Measurements from ENCODE around the gene BBS2. TPM values are rescaled to one million over a fixed set of nuclear protein-coding genes. Genes with fewer than 3 reads are reported as not detected.

Gene BBS2
- total RNA-seq, 1 experiment from 2014 or later = 24.0 TPM

DNA sequence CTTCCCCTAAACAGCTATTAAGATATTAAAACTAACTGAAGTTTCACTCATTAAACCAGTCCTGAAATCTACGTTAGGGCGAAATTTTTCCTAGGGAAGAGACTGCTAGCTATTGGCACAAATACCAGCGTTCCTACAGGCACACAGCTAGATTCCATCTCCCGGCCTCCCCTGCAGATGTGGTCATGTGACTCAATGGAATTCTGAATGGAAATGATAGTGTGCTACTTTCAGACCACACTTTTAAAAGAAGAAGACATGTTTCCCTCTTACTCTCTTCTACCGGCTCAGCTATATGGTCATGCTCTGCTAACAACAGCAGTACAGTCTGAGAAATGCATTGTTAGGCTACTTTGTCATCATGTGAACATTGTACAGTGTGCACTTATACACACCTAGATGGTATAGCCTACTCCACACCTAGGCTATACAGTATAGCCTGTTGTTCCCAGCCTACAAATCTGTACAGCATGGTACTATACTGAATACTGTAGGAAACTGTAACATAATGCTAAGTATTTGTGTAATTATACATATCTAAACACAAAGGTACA is 37.1 kb downstream of the BBS2 start:
- Histone ChIP-seq H3K36me3 (ENCODE audit: control insufficient read depth, insufficient read depth, low read length) (peaks cover 3% of the 10 kb centered on the region; the same call in 1 of the 2 replicates), H3K27me3 (ENCODE audit: control insufficient read depth, insufficient read depth, low read length) (no peaks in the 10 kb centered on the region), H3K9me3 (ENCODE audit: control insufficient read depth, insufficient read depth, low read depth, low read length) (no peaks in the 10 kb centered on the region), H3K4me3 (ENCODE audit: low read depth in 2 of 2, low read length in 2 of 2) (no peak overlapping the region), H3K4me1 (ENCODE audit: control insufficient read depth, insufficient read depth, low read length) (no peaks in the 10 kb centered on the region), H3K27ac (ENCODE audit: low read length) (no peak overlapping the region)
- no peak for DNase-seq (ENCODE audit: low read depth, low spot score)
- ChIA-PET POLR2A (no interaction called here), CTCF (no interaction called here)
- intact Hi-C loops (cut with micrococcal nuclease; ENCODE audit: unreplicated experiment) = no loop called here
- in situ Hi-C loops (cut with HindIII; ENCODE audit: low pct_unique_long_range_greater_than_20kb, low sequenced_read_pairs) = no loop called here
- no peak for ATAC-seq
- TF ChIP-seq TCF7L2 (IDR thresholded peaks at IDR 0.05; ENCODE audit: low read depth, low read length) = no peak
- TF ChIP-seq, protein P1, sequence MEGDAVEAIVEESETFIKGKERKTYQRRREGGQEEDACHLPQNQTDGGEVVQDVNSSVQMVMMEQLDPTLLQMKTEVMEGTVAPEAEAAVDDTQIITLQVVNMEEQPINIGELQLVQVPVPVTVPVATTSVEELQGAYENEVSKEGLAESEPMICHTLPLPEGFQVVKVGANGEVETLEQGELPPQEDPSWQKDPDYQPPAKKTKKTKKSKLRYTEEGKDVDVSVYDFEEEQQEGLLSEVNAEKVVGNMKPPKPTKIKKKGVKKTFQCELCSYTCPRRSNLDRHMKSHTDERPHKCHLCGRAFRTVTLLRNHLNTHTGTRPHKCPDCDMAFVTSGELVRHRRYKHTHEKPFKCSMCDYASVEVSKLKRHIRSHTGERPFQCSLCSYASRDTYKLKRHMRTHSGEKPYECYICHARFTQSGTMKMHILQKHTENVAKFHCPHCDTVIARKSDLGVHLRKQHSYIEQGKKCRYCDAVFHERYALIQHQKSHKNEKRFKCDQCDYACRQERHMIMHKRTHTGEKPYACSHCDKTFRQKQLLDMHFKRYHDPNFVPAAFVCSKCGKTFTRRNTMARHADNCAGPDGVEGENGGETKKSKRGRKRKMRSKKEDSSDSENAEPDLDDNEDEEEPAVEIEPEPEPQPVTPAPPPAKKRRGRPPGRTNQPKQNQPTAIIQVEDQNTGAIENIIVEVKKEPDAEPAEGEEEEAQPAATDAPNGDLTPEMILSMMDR (IDR thresholded peaks at IDR 0.05) = no peak
- no peak for TF ChIP-seq REST (IDR thresholded peaks at IDR 0.05; ENCODE audit: insufficient read depth in 1 of 2, low read depth in 2 of 2, low read length in 1 of 2)
- no peak for TF ChIP-seq SIN3A (IDR thresholded peaks at IDR 0.05; ENCODE audit: borderline replicate concordance, insufficient read depth, low read depth, low read length)
- TF ChIP-seq POLR2AphosphoS5 (IDR thresholded peaks at IDR 0.05; ENCODE audit: low read depth, low read length) = no peak
- BruUV-seq (replicated peaks) = no TSS peak

- ChIA-PET POLR2A (no interaction called here), CTCF (interaction anchor here (0.6 kb wide), 1 partner anchor 13 kb away, joined by 4 read pairs; no protein-coding TSS in a partner anchor)
- no peaks in the 10 kb centered on the region for H3K4me1 ChIP-seq (ENCODE audit: control insufficient read depth, insufficient read depth, low read length)
- TF ChIP-seq POLR2AphosphoS5 (IDR thresholded peaks at IDR 0.05; ENCODE audit: low read depth, low read length) (no peak), TCF7L2 (IDR thresholded peaks at IDR 0.05; ENCODE audit: low read depth, low read length) (no peak), REST (IDR thresholded peaks at IDR 0.05; ENCODE audit: insufficient read depth in 1 of 2, low read depth in 2 of 2, low read length in 1 of 2) (no peak), SIN3A (IDR thresholded peaks at IDR 0.05; ENCODE audit: borderline replicate concordance, insufficient read depth, low read depth, low read length) (no peak)
- TF ChIP-seq, protein P1 (IDR thresholded peaks at IDR 0.05) = no peak
- ATAC-seq = no peak
- H3K4me3 ChIP-seq (ENCODE audit: low read depth in 2 of 2, low read length in 2 of 2) = no peak overlapping the region
- BruUV-seq (replicated peaks) = no TSS peak
- no peaks in the 10 kb centered on the region for H3K9me3 ChIP-seq (ENCODE audit: control insufficient read depth, insufficient read depth, low read depth, low read length)
- no peaks in the 10 kb centered on the region for H3K27me3 ChIP-seq (ENCODE audit: control insufficient read depth, insufficient read depth, low read length)
- in situ Hi-C loops (cut with HindIII; ENCODE audit: low pct_unique_long_range_greater_than_20kb, low sequenced_read_pairs) = no loop called here
- no peak overlapping the region for H3K27ac ChIP-seq (ENCODE audit: low read length)
- DNase-seq (ENCODE audit: low read depth, low spot score) = no peak
- intact Hi-C loops (cut with micrococcal nuclease; ENCODE audit: unreplicated experiment) = no loop called here
- H3K36me3 ChIP-seq (ENCODE audit: control insufficient read depth, insufficient read depth, low read length) = peaks cover 4% of the 10 kb centered on the region; the same call in 1 of the 2 replicates
Observed at GRCh38 chr16:56481468-56482122, 38.2 kb downstream of the BBS2 start.
